GM19455 (cell line): ENCODE data around the gene DDX43.
A peak's percentile ranks its signal among the peaks of the same experiment; 100 is the strongest.
"Not testable (repeated sequence)": the region's sequence is repeated elsewhere in the genome, so short reads cannot be mapped to it uniquely, and the experiment has no call there.

Experiments
- ATAC-seq: cut with Tn5 transposase; IDR thresholded peaks from one replicate; pipeline ENCODE4 v1.9.1; 2021; ENCODE audit not compliant: unreplicated experiment

Gene DDX43

DNA sequence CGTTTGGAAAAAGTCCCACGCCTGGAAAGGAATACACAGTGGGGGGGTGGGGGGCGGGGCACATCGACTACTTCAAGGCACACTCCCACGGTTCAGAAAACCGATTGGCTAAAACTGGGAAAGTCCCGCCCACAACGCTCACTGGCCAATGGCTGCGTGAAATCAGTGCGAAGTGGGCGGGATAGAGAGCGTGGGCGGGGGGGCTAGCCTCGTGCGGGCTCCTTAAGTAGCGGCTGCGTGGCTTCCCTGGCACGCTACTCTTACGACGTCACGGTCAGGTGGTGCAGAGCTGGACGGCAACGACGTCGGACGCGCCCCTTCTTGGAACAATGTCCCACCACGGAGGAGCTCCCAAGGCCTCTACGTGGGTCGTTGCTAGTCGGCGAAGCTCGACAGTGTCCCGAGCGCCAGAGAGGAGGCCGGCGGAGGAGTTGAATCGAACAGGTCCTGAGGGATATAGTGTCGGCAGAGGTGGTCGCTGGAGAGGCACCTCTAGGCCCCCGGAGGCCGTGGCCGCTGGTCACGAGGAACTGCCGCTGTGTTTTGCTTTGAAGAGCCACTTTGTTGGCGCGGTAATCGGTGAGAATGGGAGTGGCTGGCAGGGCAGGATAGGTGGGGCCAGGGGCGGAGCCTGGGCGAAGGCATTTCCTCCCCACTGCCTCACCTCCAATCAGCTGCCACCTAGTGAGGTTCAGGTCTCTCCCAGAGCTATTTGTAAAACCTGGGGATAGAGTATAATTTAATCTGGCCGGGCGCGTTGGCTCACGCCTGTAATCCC is at the start of gene DDX43:
TSS of gene DDX43 (plus strand) at position 252 of the 778 bp plus-strand sequence. CDS start at position 330, 78 bp downstream.
- ATAC-seq, result peak; percentile 73

GRCh38 chr6:73348550-73349204 is 46.0 kb upstream of the DDX43 start:
- ATAC-seq, result no peak

DNA sequence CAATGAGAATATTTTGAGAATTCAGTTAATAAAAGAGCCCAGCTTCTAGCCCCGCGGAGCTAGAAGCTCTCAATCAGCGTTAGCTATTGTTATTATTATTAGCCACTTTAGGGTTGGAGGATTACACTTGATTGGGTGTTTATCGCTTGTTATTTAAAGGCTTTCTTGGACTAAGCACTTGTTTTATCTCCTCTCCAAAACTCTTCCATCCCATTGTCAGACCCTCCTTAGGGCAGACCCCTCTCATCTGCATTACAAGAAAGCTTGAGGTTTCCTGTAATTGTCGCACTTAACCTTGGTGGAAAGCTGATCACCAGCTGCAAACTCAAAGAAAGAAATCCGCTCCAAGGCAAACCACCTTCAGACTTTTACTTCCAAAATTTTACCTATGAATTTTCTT is 45.3 kb upstream of the DDX43 start:
- ATAC-seq, result no peak

GRCh38 chr6:73353636-73354593 is 40.7 kb upstream of the DDX43 start, which contains the start of gene DPPA5:
DPPA5 (minus strand) TSS chr6:73354276; CDS start chr6:73354225, 51 bp downstream.
- no peak for ATAC-seq

DNA sequence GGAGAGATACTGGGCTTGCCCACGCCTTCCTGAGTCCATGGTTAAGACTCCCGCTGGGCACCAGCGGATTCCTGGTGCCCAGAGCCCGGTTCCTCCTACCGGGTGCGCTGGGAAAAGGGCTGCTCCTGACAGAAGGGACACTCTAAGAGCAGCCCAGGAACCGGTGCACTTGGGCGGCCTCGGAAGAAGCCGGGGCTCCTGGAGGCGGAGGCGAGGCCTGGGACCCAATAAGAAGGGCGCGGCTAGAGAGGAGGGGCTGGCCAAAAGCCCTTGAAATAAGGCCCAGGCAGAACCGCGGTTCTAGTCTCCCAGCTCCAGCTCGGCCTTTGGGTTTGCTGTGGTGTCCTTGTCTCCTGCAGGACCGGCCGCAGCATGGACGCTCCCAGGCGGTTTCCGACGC is 32.3 kb upstream of the DDX43 start, which contains the start of gene KHDC3L:
TSS of gene KHDC3L (plus strand) at position 301 of the 400 bp plus-strand sequence. CDS start at position 373, 72 bp downstream.
- ATAC-seq, result no peak

- ATAC-seq, result no peak
Measured at GRCh38 chr6:73362869-73363536, 31.6 kb upstream of the DDX43 start.

- no peak for ATAC-seq
Measured at GRCh38 chr6:73363537-73363875, 31.1 kb upstream of the DDX43 start.

- no peak for ATAC-seq
Measured at GRCh38 chr6:73364121-73364520, 30.5 kb upstream of the DDX43 start.

DNA sequence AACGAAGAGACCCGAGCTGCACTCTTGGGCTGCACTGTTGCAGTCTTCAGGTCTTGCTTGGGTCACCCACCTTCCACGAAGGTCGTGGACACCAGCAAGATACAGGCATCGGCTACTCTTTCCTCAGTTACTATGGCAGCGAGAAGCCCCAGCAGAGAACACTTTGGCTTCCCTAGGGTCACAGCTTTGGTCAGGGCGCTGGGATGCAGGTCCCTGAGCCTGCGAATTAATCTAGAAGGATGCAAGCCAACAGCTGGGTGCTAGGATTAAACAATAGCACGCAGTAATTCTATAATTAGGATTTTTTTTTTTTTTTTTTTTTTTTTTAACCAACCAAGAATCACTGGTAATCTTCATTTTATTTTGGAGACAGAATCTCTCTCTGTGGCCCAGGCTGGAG is 30.1 kb upstream of the DDX43 start:
- ATAC-seq, result no peak

GRCh38 chr6:73367761-73368355 is 26.8 kb upstream of the DDX43 start:
- ATAC-seq, result no peak

GRCh38 chr6:73368675-73369074 is 26.0 kb upstream of the DDX43 start:
- no peak for ATAC-seq

GRCh38 chr6:73369157-73369556 is 25.5 kb upstream of the DDX43 start:
- ATAC-seq, result no peak

DNA sequence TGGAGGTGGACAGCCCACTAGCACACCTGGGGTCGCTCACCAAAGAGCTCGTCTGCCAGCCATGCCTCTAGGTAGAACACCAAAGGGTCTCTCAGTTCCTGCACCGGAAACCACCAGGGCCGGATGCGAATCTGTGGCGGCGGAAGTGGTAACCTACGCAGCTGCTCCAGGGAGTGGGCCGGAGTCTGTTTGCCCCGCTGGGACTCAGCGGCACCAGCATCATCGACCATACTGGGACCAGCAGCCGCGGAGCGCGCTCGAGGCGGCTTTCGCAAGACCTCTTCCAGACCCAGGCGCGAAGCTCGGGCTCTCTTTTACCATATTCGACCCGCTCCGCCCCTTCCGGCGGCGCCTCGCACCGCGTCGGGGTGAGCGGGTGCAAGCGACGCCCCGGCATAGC is 25.1 kb upstream of the DDX43 start, which contains the start of gene OOEP:
TSS of gene OOEP (minus strand) at position 335 of the 400 bp plus-strand sequence. CDS start at position 230, 105 bp downstream.
- no peak for ATAC-seq

DNA sequence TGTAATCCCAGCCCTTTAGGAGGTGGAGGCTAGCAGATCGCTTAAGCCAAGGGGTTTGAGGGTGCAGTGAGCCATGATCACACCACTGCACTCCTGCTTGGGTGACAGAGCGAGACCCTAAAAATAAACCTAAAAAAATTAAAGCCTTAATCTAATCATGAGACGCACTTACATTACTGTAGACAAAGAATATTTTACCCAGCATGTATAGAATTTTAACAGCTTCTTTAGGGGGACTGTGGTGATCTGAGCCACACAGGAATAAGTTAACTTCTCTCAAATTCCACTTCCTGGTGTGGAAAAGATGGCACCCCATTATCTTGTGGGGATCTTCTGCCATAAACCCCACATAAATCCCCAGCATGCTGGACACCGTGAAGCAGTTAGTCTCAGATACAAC is 22.6 kb upstream of the DDX43 start:
- no peak for ATAC-seq

DNA sequence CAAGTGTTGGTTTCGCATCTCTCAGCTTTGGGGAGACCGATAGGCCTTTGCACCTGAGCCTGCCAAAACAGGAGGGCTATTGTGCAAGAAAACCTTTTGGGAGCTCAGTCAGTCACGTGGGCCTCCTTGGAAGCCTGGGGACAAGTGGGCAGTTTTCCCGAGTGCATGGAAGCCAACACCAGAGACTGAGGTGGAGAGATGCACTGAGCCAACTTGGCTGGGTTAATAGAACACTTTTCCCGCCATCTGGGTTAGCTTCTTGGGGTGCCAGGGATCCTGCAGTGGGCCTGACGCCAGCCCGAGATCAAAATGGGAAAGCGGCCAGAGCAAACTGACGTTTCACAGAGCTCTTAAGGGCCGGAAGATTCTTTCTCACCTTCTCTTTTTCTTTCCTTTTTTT is 22.1 kb upstream of the DDX43 start:
- no peak for ATAC-seq

- ATAC-seq, result no peak
Measured at GRCh38 chr6:73375216-73375615, 19.4 kb upstream of the DDX43 start.

DNA sequence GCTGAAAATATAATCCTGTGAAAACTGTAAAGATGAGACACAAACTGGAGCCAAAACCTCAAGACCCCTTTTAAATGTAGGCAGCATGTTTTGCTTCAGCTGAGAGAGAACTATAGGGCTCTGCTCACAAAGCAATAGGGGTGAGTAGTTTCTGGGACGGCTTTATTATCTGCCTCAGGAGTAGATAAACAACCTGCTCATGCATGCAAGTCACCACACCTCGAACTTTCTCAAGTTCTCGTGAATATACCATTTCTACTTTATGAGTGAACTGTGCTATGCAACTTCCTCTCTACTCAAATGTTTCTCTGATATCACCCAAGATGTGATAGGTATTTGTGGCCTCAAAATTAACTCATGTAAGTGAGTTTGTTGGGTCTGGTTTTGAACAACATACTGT is 17.4 kb upstream of the DDX43 start:
- no peak for ATAC-seq

- not testable (repeated sequence) for ATAC-seq
Measured at GRCh38 chr6:73381531-73381930, 13.1 kb upstream of the DDX43 start.

- ATAC-seq, result no peak
Measured at GRCh38 chr6:73382462-73383113, 12.0 kb upstream of the DDX43 start.

- ATAC-seq, result peak; percentile 29
Measured at GRCh38 chr6:73388433-73388799, 6.2 kb upstream of the DDX43 start.
